ENCODE data around the gene SRF.

- TF ChIP-seq CTCF (conservative IDR thresholded peaks at IDR 0.05; ENCODE audit: low read length), result no peak
- TF ChIP-seq EZH2phosphoT487 (IDR thresholded peaks at IDR 0.05; ENCODE audit: borderline replicate concordance, low read depth, low read length), result no peak
Observed at GRCh38 chr6:43147691-43148477, 23.2 kb upstream of the SRF start.

Measured in OCI-LY7 (cell line).